C4-2B (cell line): Measurements from ENCODE around the gene ME3.

ENCODE experiments used
- H3K27ac ChIP-seq: fragments of 450-650 bp; 2 replicates; pipeline ENCODE4 v1.5.1; 2017
- CTCF ChIP-seq: fragments of 450-650 bp; conservative IDR thresholded peaks from 2 replicates; pipeline ENCODE4 v1.5.1; 2017; ENCODE audit warnings: mild to moderate bottlenecking
- ZFX ChIP-seq: fragments of 450-650 bp; IDR thresholded peaks from 2 replicates; pipeline ENCODE4 v1.6.1; 2017

Gene ME3

GRCh38 chr11:86692746-86693145 is 20.3 kb upstream of the ME3 start:
- H3K27ac ChIP-seq = no peak overlapping the region
- TF ChIP-seq ZFX = no peak
- TF ChIP-seq CTCF = no peak

- TF ChIP-seq CTCF = no peak
- no peak overlapping the region for H3K27ac ChIP-seq
These were observed 19.9 kb upstream of the ME3 start for GRCh38 chr11:86692317-86692716.

- TF ChIP-seq CTCF (no peak), ZFX (no peak)
- H3K27ac ChIP-seq = no peak overlapping the region
These were observed 16.2 kb upstream of the ME3 start for GRCh38 chr11:86688398-86689179.

GRCh38 chr11:86687185-86687778 is 14.9 kb upstream of the ME3 start:
- TF ChIP-seq ZFX = no peak
- no peak for TF ChIP-seq CTCF
- no peak overlapping the region for H3K27ac ChIP-seq

- TF ChIP-seq ZFX (no peak), CTCF (no peak)
- H3K27ac ChIP-seq = no peak overlapping the region
These were observed 14.1 kb upstream of the ME3 start for GRCh38 chr11:86686531-86686930.

- no peak for TF ChIP-seq ZFX
- no peak for TF ChIP-seq CTCF
- no peak overlapping the region for H3K27ac ChIP-seq
These were observed 9.0 kb upstream of the ME3 start for GRCh38 chr11:86681483-86681756.

- TF ChIP-seq CTCF = no peak
- TF ChIP-seq ZFX = no peak
- no peak overlapping the region for H3K27ac ChIP-seq
These were observed 8.5 kb upstream of the ME3 start for GRCh38 chr11:86680716-86681482.
